HTR-8/SVneo (cell line): ENCODE data around the gene SIGLEC14.
"Not testable (repeated sequence)": the region's sequence is repeated elsewhere in the genome, so short reads cannot be mapped to it uniquely, and the experiment has no call there.

Experiments used
- DNase-seq: peaks from one replicate; pipeline ENCODE4 v3.0.0; 2011; ENCODE audit warnings: low spot score, mixed read lengths; ENCODE audit not compliant: insufficient read length
- FAIRE-seq: peaks from 2 replicates; lab custom pipeline; 2011; peaks lifted over from hg19 to GRCh38; lab: Jason Lieb, UNC

SIGLEC14 gene, protein sequence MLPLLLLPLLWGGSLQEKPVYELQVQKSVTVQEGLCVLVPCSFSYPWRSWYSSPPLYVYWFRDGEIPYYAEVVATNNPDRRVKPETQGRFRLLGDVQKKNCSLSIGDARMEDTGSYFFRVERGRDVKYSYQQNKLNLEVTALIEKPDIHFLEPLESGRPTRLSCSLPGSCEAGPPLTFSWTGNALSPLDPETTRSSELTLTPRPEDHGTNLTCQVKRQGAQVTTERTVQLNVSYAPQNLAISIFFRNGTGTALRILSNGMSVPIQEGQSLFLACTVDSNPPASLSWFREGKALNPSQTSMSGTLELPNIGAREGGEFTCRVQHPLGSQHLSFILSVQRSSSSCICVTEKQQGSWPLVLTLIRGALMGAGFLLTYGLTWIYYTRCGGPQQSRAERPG

DNA sequence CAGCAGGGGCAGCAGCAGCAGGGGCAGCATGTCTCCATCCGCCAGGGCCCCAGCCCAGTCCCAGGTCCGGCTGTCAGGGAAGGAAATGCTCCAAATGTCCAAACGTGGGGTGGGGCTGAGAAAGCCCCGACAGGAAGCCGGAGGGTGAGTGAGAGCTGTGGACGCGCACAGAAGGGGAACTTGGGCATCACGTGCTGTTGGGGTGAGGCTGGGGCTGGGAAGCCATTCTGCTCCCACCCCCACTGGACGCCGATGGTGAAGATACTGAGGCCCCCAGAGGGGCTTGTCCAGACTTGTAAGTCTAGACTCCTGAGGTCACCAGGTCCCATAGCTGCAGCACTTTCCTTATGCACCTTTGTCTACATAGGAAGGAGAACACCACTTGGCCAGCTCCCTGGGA, at the start of gene SIGLEC14:
SIGLEC14 (minus strand) TSS at position 96 of the 400 bp plus-strand sequence; CDS start at position 30, 66 bp downstream.
- not testable (repeated sequence) for DNase-seq, FAIRE-seq

DNA sequence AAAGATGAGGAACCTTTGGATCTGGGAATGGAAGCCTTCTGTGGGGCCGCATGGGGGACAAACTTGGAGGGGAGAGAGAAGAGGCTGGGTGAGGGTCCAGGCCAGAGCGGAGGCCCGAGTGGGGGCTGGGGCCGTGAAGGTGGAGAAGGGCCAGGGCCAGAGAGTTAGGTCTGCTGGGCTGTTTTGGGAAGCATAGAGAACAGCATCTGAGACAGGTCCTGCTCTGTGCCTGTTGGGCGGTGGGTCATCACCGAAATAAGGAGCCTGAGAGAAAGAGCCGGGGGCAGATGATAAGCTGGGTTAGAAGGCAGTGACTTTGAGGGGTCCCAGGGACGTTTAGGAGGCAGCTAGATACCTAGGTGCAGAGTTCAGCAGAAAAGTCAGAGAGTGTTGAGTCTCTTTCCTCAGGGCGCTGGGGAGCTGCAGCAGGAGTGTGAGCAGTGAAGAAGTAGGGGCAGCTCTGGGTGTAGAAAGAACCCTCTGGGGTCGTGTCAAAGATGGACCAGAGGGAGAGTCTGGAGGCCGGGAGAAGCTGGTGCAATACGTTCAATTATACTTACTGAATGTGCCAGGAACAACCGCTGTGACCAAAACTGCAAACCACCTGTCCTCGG, 49.2 kb upstream of the SIGLEC14 start:
- DNase-seq (no peak), FAIRE-seq (no peak)

DNA sequence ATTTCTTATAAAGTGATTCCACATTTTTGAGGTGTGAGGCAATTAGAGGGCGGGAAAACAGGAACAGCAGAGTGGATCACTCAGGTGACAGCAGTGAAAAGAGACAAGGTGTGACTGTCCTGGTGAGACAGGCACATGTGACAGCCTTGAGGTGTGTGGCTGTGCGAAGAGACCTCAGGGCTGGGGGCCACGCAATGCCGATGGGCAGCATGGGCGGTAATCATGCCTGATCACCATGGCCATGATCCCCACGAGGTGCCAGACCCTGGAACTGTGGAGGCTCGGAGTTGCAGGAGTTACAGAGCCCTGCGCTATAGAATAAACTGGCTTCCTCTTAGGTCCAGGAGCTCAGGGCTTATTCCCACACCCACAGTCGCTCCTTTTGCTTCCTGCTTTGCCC, 48.5 kb upstream of the SIGLEC14 start:
- FAIRE-seq (no peak), DNase-seq (no peak)

DNA sequence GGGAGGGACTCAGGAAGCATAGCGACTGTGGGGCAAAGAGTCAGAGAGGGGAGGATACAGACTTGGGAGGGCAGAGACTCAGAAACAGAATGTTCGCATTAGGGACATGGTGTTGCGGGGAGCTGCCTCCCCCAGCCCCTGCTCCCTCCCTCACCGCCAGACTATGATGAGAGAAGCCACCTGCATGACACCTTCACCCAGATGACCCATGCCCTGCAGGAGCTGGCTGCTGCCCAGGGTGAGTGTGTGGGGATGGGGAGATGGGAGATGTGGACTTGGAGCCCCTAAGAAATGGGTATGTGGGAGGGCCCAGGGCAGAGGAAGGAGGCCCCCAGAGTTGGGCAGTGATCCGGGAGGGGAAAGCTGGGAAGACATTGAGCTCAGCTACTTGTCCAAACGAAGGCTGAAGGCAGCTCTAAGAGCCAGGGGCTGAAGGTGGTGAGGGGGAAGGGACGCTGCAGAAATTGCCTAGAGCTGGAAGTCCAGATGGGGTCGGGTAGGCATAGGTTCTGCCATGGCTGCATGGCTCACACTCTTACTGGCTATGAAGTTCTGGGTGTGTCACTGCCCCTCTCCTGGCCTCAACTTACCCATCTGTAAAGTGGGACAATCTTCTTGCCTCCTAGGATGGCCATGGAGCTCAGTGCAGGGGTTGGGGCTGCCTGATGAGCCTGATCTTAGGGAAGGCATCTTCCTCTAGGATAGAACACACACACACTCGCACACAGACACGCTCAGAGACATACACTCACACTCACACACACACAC, 47.9 kb upstream of the SIGLEC14 start:
- FAIRE-seq (no peak), DNase-seq (no peak)

DNA sequence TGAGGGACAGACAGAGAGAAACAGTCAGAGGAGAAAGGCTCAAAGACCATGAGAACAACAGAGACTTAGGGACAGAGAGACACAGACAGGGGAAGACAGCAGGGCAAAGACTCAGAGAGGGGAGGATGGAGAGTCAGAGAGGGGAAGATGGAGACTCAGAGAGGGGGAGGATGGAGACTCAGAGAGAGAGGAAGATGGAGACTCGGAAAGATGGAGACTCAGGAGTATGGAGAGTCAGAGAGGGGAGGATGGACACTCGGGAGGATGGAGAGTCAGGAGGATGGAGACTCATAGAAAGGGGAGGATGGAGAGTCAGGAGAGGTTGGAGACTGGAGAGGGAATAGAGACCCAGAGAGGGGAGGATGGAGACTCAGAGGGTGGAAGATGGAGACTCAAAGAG, 47.2 kb upstream of the SIGLEC14 start:
- FAIRE-seq (no peak), DNase-seq (no peak)

DNA sequence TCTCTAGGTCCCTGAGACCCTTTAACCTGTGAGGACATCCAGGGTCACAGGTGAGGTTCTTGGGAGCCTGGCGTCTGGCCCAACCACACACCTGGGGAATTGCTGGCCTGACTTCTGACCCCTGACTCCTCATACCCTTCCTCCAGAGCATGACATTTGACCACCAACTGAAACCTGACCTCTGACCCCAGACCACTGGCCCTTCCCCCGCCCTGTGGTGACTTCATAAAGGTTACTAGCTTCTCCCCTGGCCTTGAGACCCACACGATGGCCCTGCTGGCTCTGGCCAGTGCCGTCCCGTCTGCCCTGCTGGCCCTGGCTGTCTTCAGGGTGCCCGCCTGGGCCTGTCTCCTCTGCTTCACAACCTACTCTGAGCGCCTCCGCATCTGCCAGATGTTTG, 46.6 kb upstream of the SIGLEC14 start, which contains the start of gene SPACA6:
SPACA6 (plus strand) TSS at position 71 of the 400 bp plus-strand sequence; CDS start at position 268, 197 bp downstream.
- no peak for DNase-seq

DNA sequence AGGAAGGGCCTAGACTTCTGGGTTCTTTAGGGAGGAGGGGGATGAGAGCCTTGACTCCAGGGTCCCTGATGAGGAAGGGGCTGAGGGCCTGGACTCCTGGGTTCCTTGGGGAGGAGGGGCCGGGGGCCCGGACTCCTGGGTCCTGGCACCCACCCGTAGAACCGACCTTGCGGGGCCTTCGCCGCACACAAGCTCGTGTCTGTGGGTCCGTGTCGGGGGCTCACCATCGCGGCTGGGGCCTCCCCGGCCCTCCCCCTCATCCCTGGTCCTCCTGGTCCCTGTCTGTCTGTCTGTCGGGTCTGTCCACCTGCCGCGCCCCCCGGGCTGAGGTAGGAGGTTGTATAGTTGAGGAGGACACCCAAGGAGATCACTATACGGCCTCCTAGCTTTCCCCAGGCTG, 45.8 kb upstream of the SIGLEC14 start:
- DNase-seq (no peak), FAIRE-seq (no peak)

More for the DNA sequence above, 46.6 kb upstream of the SIGLEC14 start, which contains the start of gene SPACA6:
- no peak for FAIRE-seq

DNA sequence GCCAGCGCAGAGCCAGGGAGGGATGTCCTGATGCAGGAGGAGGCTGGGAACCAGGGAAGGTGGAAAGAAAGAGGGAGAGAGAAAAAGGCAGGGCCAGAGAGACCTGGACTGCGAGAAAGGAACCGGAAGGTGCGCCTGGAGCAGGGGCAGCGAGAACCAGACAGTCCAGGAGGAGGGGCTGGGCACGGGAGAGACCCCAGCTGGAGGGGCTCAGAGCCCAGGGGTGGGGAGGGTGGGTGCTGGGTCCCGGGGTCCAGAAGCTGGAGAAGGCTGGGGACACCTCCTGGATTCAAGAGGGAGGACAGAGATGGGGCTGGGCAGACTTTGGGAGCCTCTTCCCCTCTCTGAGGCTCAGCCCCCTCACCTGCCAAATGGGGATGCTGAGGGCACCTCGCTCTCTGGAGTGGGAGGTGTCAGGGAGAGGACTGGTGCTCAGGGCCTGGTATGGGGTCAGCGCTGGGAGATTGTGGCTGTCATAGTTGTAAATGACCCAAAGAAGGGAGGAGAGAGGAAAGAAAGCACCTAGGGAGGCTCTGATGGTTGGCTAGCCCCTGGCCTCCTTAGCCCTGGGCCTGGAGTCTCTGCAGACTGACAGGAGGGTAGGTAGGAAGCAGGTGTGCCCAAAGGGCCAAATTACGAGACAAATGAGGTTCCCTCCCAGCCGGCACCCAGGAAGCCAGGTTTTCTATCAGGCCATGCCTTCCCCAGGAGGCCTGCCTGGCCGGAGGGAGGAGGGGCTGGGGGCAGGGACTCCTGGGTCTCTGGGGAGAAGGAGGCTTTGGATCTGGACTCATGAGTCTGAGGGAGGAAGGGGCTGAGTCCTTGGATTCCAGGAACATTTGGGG, 45.2 kb upstream of the SIGLEC14 start:
- FAIRE-seq: no peak

DNA sequence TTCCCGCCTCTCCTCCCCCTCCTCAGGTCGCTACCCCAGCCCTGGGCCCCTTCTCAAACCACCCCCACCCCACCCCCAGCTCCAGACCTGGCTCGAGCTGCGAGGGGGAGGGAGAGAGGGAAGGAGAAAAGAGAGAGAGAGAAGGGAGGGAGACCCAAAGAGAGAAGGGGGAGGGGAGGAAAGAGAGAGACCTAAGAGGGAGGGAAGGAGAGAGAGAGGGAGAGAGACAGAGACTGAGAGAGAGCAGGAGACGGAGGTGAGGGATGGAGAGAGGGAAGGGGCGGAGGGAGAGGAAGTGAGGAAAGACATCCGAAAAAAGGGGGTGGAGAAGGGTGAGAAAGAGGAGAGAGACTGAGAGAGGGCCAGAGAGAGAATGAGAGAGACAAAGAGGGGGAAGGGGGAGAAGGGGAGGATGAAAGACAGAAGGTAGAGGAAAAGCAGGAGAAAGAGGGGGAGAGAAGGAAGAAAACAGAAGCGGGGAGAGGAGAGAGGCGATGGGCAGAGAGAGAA, 44.5 kb upstream of the SIGLEC14 start:
- DNase-seq: no peak
- FAIRE-seq: no peak

More for the DNA sequence above, 45.2 kb upstream of the SIGLEC14 start:
- no peak for DNase-seq

DNA sequence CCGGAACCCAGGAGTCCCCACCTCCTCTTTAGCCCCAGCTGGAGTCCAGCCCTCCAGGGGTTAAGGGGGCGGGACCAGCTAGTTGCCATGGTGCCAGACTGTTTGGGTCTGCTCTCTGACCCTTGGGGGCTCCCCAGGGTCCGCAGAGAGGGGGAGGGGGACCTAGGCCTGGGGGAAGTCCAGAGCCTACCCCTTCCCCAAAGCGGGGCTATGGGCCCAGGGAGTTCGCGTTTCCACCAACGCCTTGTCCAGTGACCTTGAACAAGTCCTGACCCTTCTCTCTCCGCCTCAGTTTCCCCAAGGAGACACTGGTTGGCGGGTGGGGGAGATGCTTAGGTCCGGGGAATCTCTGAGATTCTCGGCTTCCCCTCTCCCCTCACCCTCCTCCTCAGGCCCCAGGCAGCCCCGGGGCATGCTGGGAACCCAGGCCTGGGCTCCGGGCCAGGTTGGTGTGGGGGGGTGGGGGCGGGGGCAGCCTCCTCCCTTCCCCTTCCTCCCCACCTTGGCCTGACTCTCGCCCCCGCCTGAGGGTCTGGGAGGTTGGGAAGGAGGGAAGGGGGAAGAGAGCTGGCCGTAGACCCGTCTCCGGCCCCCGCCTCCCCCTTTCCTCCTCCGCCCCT, 43.9 kb upstream of the SIGLEC14 start:
- peak; percentile 52 for FAIRE-seq

DNA sequence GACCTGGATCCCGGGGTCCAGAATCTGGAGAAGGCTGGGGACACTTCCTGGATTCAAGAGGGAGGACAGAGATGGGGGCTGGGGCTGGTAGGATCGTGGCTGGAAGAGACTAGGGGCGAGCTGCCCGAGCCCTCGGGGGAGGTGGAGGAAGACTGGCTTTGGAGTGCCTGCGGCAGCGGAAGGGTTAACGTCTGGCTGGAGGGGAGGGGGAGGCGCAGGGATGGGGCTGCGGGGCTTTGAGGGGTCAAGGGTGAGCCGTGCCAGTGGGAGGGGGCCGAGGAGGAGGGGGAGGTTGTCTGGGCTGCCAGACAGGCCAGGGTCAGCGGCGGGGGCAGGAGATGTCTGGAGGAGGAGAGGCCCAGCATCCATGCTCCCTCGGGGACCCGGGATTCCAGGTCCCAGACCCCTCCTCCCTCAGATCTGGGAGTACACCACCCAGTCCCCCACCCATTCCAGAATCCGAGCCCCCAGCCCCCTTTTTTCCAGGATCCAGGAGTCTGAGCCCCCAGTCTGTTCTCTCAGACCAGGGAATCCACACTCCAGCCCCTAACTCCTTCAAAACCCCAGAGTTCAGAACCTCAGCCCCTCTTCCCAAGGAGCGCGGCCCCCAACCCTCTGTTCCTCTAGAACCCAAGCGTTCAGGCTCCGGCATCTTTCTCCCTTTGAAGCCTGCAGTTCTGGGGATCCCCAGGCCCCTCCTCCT, 43.3 kb upstream of the SIGLEC14 start:
- no peak for FAIRE-seq
- DNase-seq: no peak

More for the DNA sequence above, 43.9 kb upstream of the SIGLEC14 start:
- DNase-seq: peak; percentile 66

DNA sequence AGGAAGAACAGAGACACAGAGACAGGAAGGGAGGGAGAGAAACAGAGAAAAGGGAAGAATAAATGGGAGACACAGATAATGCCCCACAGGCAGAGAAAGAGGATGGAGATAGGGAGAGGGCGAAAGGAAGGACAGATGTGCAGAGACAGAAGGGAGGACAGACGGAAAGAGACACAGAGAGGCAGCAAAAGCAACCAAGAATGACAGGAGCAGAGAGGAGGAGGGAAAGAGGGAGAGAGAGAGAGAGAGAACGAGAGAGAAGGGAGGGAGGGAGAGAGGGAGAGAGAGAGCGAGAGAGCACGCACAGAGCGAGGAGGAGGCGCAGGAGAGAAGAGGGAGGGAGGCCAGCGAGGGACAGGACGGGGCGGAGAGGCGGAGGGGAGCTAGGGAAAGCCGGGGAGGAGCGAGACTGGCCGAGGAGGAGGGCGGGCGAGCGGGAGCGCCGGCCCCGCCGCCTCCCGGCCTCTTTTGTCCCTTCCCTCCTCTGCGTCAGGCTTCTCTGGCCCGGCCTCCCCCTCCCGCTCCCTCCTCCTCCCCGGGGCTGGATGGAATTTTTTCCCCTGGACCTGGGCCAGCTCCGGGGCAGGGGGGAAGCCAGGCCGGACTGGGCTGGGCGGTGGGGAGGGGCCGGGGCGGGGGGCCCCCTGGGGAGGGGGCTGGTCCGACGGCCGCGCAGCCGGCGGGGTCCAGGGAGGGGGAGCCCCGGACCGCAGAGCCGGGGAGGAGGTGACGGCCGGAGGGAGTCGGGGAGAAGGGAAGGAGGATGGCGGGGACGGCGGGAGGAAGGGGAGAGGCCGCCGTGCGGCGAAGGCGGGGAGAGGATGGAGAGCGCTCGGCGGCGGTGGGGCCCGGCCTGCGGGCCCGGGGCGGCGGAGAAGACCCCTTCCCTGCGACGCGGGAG, 42.3 kb upstream of the SIGLEC14 start:
- DNase-seq (peak; percentile 67), FAIRE-seq (peak; percentile 38)

DNA sequence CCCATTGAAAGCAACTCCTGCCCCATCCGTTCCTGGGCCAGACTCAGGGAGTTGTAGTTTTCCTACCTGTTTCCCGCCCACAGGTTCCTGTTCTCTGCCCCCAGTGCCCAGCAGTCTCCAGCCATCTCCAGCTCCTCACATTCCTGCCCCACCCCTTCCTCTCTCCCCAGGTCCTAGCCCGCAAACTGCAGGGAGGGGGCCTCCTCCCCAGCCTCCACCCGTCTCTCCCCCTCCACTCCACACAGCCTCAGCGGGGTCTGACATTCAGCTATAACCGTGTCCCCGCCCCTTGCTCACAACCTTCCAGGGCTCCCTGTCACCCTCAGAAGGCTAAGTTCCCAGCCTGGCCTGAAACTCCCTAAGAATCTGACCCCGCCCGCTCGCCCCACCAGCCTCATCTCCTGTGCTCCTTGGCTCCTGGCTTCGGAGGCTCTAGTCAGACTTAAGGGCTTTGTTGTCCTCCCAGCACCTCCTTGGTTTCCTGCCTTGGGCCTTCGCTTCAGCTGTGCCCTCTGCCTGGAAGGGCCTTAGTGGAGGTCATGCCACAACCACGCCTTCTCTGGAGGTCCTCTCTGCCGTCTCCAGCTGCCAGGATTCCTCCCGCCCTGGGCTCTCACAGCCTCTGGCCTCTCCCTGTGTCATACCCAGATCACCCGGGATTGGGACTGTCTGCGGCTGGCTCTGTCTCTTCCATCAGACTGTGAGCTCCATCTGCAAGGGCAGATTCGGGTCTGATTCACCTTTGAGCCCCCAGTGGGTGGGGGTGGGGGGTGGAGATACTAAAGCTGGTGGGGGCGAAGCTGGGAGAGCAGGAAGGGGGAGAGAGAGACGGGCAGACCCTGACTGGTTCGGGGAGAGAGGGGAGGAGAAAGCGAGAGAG, 41.4 kb upstream of the SIGLEC14 start:
- peak; percentile 20 for FAIRE-seq

DNA sequence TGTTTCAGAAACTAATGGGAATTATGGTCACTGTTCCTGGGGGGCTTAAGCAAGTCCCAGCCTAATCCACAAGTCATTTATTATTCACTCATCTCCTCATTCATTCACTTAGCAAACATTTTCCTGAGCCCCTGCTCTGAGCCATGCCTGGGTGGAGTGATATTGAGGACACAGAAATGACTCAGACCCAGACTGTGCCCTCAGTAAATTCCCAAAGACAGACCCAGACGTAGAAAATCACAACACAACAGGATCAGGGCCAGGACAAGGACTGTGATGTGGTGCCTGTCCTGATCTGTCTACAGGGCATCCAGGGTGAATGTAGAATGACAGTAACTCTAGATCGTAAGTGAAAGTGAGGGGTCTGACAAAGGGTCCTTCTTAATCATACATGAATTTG, 39.5 kb upstream of the SIGLEC14 start:
- DNase-seq (no peak), FAIRE-seq (no peak)

More for the DNA sequence above, 41.4 kb upstream of the SIGLEC14 start:
- peak; percentile 53 for DNase-seq

DNA sequence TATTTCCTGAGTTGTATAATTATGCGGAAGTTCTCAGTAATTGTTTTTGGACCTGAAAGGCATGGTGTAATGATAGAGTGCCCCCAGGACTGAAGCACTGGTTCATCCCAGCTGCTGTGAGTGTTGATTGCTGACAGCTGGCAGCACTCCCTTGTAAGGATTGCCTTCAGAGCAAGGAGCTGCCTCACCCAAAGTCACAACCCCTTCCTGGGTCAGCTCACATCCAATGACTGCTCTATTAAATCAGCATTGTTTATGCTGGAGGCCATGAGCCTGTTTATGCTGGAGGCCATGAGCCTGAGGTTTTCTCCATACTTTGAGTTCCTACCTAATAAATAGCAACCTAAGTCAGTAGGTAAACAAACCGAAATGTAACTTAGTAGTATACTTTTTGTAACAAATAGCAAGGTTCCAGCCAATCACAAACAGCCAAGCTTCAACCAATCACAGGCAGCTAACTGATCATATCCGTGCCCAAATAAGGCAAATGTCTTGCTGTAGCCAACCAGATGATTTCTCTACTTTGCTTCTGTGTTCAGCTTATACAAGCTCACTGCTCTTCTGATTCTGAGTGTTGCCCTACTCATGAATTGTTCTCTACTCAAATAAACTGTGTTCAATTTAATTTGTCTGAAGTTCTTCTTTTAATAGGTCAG, 34.8 kb upstream of the SIGLEC14 start:
- FAIRE-seq (no peak), DNase-seq (no peak)

DNA sequence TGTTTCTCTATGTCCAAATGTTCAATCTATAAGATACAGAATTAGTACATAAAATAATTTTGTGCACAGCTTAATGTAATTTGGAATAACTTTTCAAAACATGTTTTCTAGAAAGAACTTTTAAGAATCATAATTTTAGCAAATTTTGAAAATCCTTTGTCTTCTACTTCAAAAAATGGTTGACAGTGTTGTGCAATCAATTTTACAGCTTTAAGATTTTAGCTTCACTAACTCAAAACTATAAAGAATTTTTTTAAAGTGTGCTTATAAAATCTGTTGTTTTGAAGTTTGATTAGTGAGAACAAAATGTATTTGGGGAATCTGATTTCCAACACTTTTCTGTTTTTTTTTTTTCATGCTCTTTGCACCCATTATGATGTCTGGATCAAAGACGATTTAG, 33.8 kb upstream of the SIGLEC14 start:
- FAIRE-seq (no peak), DNase-seq (no peak)
